Large intestine (tissue), 3 donors: Measurements from ENCODE around the gene IGFBP6. TPM values are rescaled to one million over a fixed set of nuclear protein-coding genes. Genes with fewer than 3 reads are reported as not detected.

Experiments used
- DNase-seq, 2 donors: peaks; one replicate each; pipeline versions ENCODE4 v3.0.0 to v3.0.0-alpha.2; 2013
- H3K27ac ChIP-seq: one replicate; pipeline ENCODE4 v1.5.1; 2013; ENCODE audit warnings: low read length
- H3K27me3 ChIP-seq: 2 replicates; pipeline ENCODE4 v1.6.1; 2013; ENCODE audit warnings: low read length; ENCODE audit not compliant: control insufficient read depth, insufficient read depth
- H3K36me3 ChIP-seq: 2 replicates; pipeline ENCODE4 v1.6.1; 2013; ENCODE audit warnings: low read length; ENCODE audit not compliant: control insufficient read depth, insufficient read depth
- H3K4me1 ChIP-seq: one replicate; pipeline ENCODE4 v1.6.1; 2013; ENCODE audit warnings: low read length; ENCODE audit not compliant: control insufficient read depth, insufficient read depth
- H3K4me3 ChIP-seq: one replicate; pipeline ENCODE4 v1.5.1; 2013; ENCODE audit warnings: low read length
- H3K9me3 ChIP-seq: one replicate; pipeline ENCODE4 v1.6.1; 2013; ENCODE audit warnings: mild to moderate bottlenecking, low read depth, low read length, moderate library complexity; ENCODE audit not compliant: control insufficient read depth
- WGBS: methylation state at CpG from one replicate; pipeline ENCODE4 v1.1.5; 2013; ENCODE audit warnings: low lambda C conversion rate; ENCODE audit not compliant: insufficient coverage; 5-methylcytosine and 5-hydroxymethylcytosine counted together
- polyA plus RNA-seq: library from polyadenylated mRNA; unstranded; fragments of 120-200 nt; gene quantifications from one replicate; pipeline ENCODE4 v1.2.1, GENCODE V29; 2013

Gene IGFBP6
- polyA plus RNA-seq, 1 donor: 19.7 TPM

DNA sequence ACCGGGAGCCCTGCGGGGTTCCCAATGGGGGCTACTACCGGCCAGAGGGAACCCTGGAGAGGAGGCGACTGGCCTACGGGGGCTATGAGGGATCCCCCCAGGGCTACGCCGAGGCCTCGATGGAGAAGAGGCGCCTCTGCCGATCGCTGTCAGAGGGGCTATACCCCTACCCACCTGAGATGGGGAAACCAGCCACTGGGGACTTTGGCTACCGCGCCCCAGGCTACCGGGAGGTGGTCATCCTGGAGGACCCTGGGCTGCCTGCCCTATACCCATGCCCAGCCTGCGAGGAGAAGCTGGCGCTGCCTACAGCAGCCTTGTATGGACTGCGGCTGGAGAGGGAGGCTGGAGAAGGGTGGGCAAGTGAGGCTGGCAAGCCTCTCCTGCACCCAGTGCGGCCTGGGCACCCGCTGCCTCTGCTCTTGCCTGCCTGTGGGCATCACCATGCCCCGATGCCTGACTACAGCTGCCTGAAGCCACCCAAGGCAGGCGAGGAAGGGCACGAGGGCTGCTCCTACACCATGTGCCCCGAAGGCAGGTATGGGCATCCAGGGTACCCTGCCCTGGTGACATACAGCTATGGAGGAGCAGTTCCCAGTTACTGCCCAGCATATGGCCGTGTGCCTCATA, 37.9 kb upstream of the IGFBP6 start:
- Histone ChIP-seq H3K36me3 (peaks cover 56% of the 10 kb centered on the region), H3K4me3 (no peak overlapping the region), H3K27me3 (no peaks in the 10 kb centered on the region), H3K4me1 (peaks cover 16% of the 10 kb centered on the region), H3K27ac (no peak overlapping the region), H3K9me3 (no peaks in the 10 kb centered on the region)
- no CpG with 5 or more reads among the region's 24 CpGs for WGBS
- DNase-seq: no peak

DNA sequence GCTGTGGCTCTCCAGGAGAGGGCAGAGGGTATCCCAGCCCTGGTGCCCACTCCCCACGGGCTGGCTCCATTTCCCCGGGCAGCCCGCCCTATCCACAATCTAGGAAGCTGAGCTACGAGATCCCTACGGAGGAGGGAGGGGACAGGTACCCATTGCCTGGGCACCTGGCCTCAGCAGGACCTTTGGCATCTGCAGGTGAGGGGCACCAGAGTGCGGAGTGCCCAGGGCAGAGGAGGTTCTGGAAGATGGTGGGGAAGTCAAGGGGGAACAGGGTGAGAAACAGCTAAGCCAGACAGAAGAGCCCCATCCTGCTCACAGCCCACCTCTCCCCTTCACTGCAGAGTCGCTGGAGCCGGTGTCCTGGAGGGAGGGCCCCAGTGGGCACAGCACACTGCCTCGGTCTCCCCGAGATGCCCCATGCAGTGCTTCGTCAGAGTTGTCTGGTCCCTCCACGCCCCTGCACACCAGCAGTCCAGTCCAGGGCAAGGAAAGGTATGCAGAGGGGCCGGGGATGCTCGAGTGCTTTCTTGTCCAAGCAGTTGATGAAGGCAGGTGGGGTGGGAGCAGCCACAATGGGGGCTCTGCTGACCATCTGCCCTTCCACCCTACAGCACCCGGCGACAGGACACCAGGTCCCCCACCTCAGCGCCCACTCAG, 37.3 kb upstream of the IGFBP6 start:
- Histone ChIP-seq H3K9me3 (no peaks in the 10 kb centered on the region), H3K27me3 (no peaks in the 10 kb centered on the region), H3K36me3 (peaks cover 61% of the 10 kb centered on the region), H3K27ac (no peak overlapping the region), H3K4me1 (peaks cover 16% of the 10 kb centered on the region), H3K4me3 (no peak overlapping the region)
- no CpG with 5 or more reads among the region's 17 CpGs for WGBS
- no peak for DNase-seq

DNA sequence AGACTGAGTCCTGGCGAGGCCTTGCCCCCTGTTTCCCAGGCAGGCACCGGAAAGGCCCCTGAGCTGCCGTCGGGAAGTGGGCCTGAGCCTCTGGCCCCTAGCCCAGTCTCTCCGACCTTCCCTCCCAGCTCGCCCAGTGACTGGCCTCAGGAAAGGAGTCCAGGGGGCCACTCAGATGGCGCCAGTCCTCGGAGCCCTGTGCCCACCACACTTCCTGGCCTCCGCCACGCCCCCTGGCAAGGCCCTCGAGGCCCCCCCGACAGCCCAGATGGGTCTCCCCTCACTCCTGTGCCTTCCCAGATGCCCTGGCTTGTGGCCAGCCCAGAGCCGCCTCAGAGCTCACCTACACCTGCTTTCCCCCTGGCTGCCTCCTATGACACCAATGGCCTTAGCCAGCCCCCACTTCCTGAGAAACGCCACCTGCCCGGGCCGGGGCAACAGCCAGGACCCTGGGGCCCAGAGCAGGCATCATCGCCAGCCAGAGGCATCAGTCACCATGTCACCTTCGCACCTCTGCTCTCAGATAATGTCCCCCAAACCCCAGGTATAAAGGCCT, 36.7 kb upstream of the IGFBP6 start:
- Histone ChIP-seq H3K27me3 (no peaks in the 10 kb centered on the region), H3K4me1 (peaks cover 16% of the 10 kb centered on the region), H3K27ac (no peak overlapping the region), H3K4me3 (no peak overlapping the region), H3K36me3 (peaks cover 64% of the 10 kb centered on the region), H3K9me3 (no peaks in the 10 kb centered on the region)
- DNase-seq: no peak
- no CpG with 5 or more reads among the region's 18 CpGs for WGBS

DNA sequence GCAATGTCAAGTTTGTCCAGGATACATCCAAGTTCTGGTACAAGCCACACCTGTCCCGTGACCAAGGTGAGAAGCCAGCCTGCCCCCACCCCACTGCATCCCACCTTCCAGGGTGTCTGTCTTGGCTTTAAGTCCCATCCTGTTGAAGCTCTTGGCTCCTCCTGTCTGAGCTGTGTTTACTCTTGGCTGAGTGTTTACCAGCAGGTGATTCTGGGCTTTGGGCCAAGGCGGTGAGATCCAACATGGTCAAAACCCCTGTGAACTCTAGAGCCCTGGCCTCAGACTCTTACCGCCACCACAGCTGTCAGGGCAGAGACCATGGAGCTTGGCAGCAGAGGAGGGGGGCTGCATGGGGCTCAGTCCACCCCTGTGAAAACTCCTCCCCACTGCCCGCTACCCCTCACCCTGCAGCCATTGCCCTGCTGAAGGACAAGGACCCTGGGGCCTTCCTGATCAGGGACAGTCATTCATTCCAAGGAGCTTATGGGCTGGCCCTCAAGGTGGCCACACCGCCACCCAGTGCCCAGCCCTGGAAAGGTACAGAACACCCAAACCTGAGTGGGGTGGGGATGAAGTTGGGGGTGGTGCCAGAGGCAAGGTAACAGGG, 36.0 kb upstream of the IGFBP6 start:
- WGBS: no CpG with 5 or more reads among the region's 5 CpGs
- no peaks in the 10 kb centered on the region for H3K9me3 ChIP-seq
- H3K27me3 ChIP-seq: no peaks in the 10 kb centered on the region
- no peak overlapping the region for H3K27ac ChIP-seq
- peaks cover 68% of the 10 kb centered on the region for H3K36me3 ChIP-seq
- no peak overlapping the region for H3K4me3 ChIP-seq
- H3K4me1 ChIP-seq: peaks cover 16% of the 10 kb centered on the region
- DNase-seq: peak in 1 of 2 donors; percentile 68

DNA sequence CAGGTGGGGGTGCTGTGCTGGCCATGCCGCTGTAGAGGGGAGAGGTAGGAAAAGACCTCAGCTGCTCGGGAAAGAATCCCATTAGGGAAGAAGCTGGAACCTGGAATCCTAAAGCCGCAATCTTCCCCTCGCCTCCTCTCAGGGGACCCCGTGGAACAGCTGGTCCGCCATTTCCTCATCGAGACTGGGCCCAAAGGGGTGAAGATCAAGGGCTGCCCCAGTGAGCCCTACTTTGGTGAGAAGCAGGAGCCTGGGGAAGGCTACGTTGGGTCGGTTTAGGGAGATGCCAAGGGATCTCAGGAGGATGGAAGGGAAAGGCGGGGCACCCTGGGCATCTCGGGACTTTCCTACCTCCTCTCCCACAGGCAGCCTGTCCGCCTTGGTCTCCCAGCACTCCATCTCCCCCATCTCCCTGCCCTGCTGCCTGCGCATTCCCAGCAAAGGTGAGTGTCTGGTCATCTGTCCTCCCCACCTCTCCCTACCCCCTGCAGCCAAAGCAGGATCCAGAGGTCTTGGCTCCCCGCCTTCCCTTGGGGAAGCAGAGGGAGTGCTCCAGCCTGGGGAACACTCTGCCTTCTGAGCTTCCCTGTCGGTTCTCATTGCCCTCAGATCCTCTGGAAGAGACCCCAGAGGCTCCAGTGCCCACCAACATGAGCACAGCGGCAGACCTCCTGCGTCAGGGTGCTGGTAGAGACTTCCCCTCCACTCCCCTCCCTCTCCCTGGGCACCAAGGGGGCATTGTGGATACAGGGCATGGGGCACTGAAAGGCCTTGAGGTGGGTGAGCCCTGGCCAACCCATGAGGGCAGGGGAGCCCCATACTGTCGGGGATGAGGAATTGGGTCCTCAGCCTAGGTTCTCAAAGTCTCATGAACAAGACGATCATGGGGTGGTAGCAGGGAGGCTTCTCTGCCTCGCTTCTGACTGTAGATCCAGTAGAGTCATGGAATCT, 35.2 kb upstream of the IGFBP6 start:
- H3K4me3 ChIP-seq: no peak overlapping the region
- peaks cover 16% of the 10 kb centered on the region for H3K4me1 ChIP-seq
- H3K36me3 ChIP-seq: peaks cover 72% of the 10 kb centered on the region
- no peaks in the 10 kb centered on the region for H3K9me3 ChIP-seq
- DNase-seq: no peak
- H3K27ac ChIP-seq: no peak overlapping the region
- WGBS: no CpG with 5 or more reads among the region's 20 CpGs
- no peaks in the 10 kb centered on the region for H3K27me3 ChIP-seq

DNA sequence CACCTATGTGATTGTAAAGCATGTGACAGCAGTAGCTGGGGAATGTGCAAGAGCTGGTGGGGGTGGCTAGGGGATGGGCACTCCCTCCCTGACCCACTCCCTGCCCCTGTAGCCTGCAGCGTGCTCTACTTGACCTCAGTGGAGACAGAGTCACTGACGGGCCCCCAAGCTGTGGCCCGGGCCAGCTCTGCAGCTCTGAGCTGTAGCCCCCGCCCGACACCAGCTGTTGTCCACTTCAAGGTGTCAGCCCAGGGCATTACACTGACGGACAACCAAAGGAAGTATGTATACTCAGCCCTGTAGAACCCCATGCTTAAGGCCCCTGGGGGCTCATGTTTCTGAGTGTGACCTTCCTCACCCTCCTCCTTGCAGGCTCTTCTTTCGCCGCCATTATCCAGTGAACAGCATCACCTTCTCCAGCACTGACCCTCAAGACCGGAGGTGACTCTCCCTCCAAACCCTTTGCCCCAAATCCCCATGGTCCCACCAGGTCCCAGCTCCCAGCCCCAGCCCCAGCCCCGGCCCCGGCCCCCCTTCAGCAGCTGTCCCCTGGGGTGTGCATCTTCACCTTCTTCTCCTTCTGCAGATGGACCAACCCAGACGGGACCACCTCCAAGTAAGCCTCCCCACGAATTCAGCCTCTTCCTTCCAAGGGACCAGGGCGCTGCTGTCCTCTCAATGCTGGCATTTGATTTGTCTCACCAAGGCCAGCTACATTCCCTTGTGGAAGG, 34.3 kb upstream of the IGFBP6 start:
- no CpG with 5 or more reads among the region's 14 CpGs for WGBS
- Histone ChIP-seq H3K9me3 (no peaks in the 10 kb centered on the region), H3K36me3 (peaks cover 75% of the 10 kb centered on the region), H3K4me1 (peaks cover 16% of the 10 kb centered on the region), H3K4me3 (no peak overlapping the region), H3K27me3 (no peaks in the 10 kb centered on the region), H3K27ac (no peak overlapping the region)
- no peak for DNase-seq

DNA sequence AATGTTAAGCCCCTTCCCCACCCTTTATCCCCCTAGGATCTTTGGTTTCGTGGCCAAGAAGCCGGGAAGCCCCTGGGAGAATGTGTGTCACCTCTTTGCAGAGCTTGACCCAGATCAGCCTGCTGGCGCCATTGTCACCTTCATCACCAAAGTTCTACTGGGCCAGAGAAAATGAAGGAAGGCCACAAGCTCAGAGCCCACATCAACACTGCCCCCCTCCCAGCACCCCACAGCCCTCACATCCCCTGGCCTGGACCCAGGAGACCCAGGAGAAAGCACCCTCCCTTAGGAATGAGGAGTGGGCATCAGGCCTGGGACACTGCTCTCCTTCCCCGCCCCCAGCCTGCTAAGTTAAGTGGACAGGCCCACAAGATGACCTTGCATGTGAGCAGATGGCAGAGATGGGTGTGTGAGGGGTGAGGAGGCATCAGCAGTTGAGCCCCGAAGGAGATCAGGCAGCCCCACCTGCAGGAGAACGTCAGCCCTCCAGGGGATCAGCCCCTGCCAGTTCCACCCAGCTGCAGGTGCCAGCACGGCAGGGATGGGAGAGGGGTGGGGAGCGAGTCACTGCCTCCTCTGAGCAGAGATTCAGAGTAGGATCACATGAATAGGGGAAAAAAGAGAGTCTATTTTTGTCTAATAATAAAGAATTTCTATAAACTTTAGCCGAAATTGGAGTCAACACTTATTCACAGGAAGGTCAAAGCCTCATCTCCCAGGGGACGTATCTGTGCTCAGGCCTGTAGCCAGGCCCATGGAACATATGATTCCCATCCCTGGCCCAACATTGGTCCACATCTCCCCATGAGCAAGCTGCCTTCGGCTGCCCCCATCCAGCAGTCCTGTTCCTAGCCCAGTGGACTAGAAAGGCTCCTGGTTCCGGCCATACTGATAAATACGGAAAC, 33.5 kb upstream of the IGFBP6 start:
- no peak overlapping the region for H3K4me3 ChIP-seq
- peaks cover 78% of the 10 kb centered on the region for H3K36me3 ChIP-seq
- H3K4me1 ChIP-seq: peaks cover 16% of the 10 kb centered on the region
- H3K9me3 ChIP-seq: no peaks in the 10 kb centered on the region
- no peaks in the 10 kb centered on the region for H3K27me3 ChIP-seq
- peak in 1 of 2 donors; percentile 4 for DNase-seq
- no CpG with 5 or more reads among the region's 13 CpGs for WGBS
- no peak overlapping the region for H3K27ac ChIP-seq

DNA sequence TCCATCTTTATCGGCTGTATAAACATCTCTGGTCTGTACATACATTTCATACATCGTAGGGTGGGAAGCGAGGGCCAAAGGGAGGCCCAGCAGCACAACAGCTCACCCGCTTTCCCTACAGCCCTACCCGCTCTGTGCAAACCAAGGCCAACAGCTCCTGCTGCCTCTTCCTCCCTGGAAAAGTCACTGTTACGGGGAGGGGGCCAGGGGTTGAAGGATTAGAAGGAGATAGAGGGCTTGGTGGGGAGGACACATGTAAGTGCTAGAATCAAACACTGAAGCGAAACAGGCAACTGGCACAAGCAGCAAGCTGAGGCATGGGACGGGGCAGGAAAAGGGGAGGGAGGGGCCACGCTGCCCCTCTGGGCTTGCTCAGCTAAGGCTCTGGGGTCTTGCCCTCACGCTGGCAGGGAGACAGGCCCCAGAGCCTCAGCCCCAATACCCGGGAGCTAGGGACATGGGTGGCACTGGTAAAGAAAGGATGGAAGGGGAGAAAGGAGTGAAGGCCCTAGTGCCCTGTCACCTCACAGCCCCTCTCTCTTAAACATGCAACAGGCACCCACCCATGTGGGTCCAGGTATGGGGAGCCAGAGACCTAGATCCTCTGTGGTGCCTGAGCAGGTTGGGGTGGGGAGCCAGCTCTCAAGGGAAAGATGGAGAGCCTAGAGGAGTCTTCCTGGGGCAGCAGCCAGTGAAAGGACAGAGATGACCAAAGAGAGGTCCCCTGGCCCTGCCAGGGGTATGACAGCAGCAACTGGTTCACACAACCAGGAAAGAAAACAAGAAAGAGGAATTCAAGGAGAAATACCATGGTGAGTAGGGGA, 32.6 kb upstream of the IGFBP6 start:
- no peaks in the 10 kb centered on the region for H3K9me3 ChIP-seq
- H3K4me3 ChIP-seq: no peak overlapping the region
- whole genome bisulfite sequencing: no CpG with 5 or more reads among the region's 11 CpGs
- peaks cover 84% of the 10 kb centered on the region for H3K36me3 ChIP-seq
- H3K27ac ChIP-seq: no peak overlapping the region
- peaks cover 16% of the 10 kb centered on the region for H3K4me1 ChIP-seq
- H3K27me3 ChIP-seq: no peaks in the 10 kb centered on the region
- DNase-seq: peak in 1 of 2 donors; percentile 5
